ENCODE data around the gene CAPN15. TPM values are rescaled to one million over a fixed set of nuclear protein-coding genes. Genes with fewer than 3 reads are reported as not detected.
A peak's percentile ranks its signal among the peaks of the same experiment; 100 is the strongest.
"Not testable (repeated sequence)": the region's sequence is repeated elsewhere in the genome, so short reads cannot be mapped to it uniquely, and the experiment has no call there.

Gene CAPN15
- total and polyA plus RNA-seq, 8 donors, result 16.7 to 57.2 (median 27.1) TPM

GRCh38 chr16:595942-596735, 68.6 kb downstream of the CAPN15 start:
- intact Hi-C loops (cut with DNase I), result no loop called here
- Histone ChIP-seq H3K36me3 (peaks cover 0 to 20% of the 10 kb centered on the region in 2 donors), H3K9me3 (no peaks in the 10 kb centered on the region), H3K27ac (no peak overlapping the region), H3K4me3 (no peak overlapping the region), H3K4me1 (peaks cover 25 to 57% of the 10 kb centered on the region in 2 donors), H3K27me3 (no peaks in the 10 kb centered on the region)
- no peak for TF ChIP-seq CTCF (IDR thresholded peaks at IDR 0.05)
- DNase-seq (peak in 1 of 4 donors; percentile 80), ATAC-seq (no peak)

- TF ChIP-seq CTCF (IDR thresholded peaks at IDR 0.05), result no peak
These were observed 69.2 kb downstream of the CAPN15 start for GRCh38 chr16:596736-597060.

GRCh38 chr16:597655-598054, 70.1 kb downstream of the CAPN15 start:
- H3K9me3 ChIP-seq; intact Hi-C loops (cut with DNase I); H3K27me3 ChIP-seq; H3K4me3 ChIP-seq; H3K27ac ChIP-seq; ATAC-seq: not testable (repeated sequence)
- Histone ChIP-seq H3K36me3 (peaks cover 0 to 21% of the 10 kb centered on the region in 2 donors), H3K4me1 (peaks cover 10 to 41% of the 10 kb centered on the region in 2 donors)
- DNase-seq, result peak in 1 of 4 donors; percentile 64

More at GRCh38 chr16:596736-597060, 69.2 kb downstream of the CAPN15 start:
- DNase-seq (no peak), ATAC-seq (no peak)
- H3K27me3 ChIP-seq, result no peaks in the 10 kb centered on the region
- intact Hi-C loops (cut with DNase I), result no loop called here
- H3K4me1 ChIP-seq, result peaks cover 19 to 51% of the 10 kb centered on the region in 2 donors
- H3K4me3 ChIP-seq, result no peak overlapping the region
- peaks cover 0 to 21% of the 10 kb centered on the region in 2 donors for H3K36me3 ChIP-seq
- H3K27ac ChIP-seq, result no peak overlapping the region
- H3K9me3 ChIP-seq, result no peaks in the 10 kb centered on the region

- no peaks in the 10 kb centered on the region for H3K27me3 ChIP-seq
- H3K4me1 ChIP-seq, result peaks cover 0 to 27% of the 10 kb centered on the region in 2 donors
- ATAC-seq (no peak), DNase-seq (peak in 1 of 4 donors; percentile 74)
- H3K4me3 ChIP-seq, result no peak overlapping the region
- intact Hi-C loops (cut with DNase I), result no loop called here
- no peak overlapping the region for H3K27ac ChIP-seq
- H3K36me3 ChIP-seq, result peaks cover 0 to 21% of the 10 kb centered on the region in 2 donors
- no peak for TF ChIP-seq CTCF (IDR thresholded peaks at IDR 0.05)
- H3K9me3 ChIP-seq, result no peaks in the 10 kb centered on the region
These were observed 71.6 kb downstream of the CAPN15 start for GRCh38 chr16:598823-599739.

GRCh38 chr16:600781-601180, 73.3 kb downstream of the CAPN15 start:
- Histone ChIP-seq H3K27ac (no peak overlapping the region), H3K4me3 (no peak overlapping the region), H3K36me3 (peaks cover 0 to 21% of the 10 kb centered on the region in 2 donors), H3K4me1 (peaks cover 0 to 12% of the 10 kb centered on the region in 2 donors), H3K9me3 (peaks cover 0 to 6% of the 10 kb centered on the region in 2 donors), H3K27me3 (no peaks in the 10 kb centered on the region)
- DNase-seq (no peak), ATAC-seq (no peak)
- intact Hi-C loops (cut with DNase I), result no loop called here
- TF ChIP-seq CTCF (IDR thresholded peaks at IDR 0.05), result no peak
